ENCODE data around the gene NAP1L4.

Gene NAP1L4

GRCh38 chr11:3014943-3015342 lies 22.8 kb upstream of the NAP1L4 start:
- H3K36me3 ChIP-seq (ENCODE audit: insufficient read depth), result no peaks in the 10 kb centered on the region

GRCh38 chr11:3014057-3014938 lies 22.2 kb upstream of the NAP1L4 start:
- no peak overlapping the region for H2AFZ ChIP-seq (ENCODE audit: low read depth)
- H3K4me2 ChIP-seq, result peak overlapping the region; percentile 34; the same call in 1 of the 2 replicates

More at GRCh38 chr11:3014943-3015342, 22.8 kb upstream of the NAP1L4 start:
- H3K27ac ChIP-seq, result no peak overlapping the region
- no peaks in the 10 kb centered on the region for H4K20me1 ChIP-seq (ENCODE audit: insufficient read depth)
- no peak overlapping the region for H2AFZ ChIP-seq (ENCODE audit: low read depth)
- H3K4me2 ChIP-seq, result no peak overlapping the region
- no peaks in the 10 kb centered on the region for H3K27me3 ChIP-seq (ENCODE audit: insufficient read depth, low read depth)
- no peak overlapping the region for H3K4me3 ChIP-seq (IDR thresholded peaks at IDR 0.05; ENCODE audit: insufficient read depth, low read depth, low read length)
- no peaks in the 10 kb centered on the region for H3K79me2 ChIP-seq (ENCODE audit: insufficient read depth, low read depth)
- H3K4me1 ChIP-seq (ENCODE audit: low read depth, poor library complexity, severe bottlenecking), result peaks cover 52% of the 10 kb centered on the region
- TF ChIP-seq CTCF (conservative IDR thresholded peaks at IDR 0.05; ENCODE audit: low read depth, low read length), result no peak
- no peak overlapping the region for H3K9ac ChIP-seq

GRCh38 chr11:3011891-3012885 lies 20.1 kb upstream of the NAP1L4 start:
- Histone ChIP-seq H3K27ac (peak overlapping the region; percentile 57; the same call in 1 of the 2 replicates), H3K9ac (no peak overlapping the region), H4K20me1 (ENCODE audit: insufficient read depth) (no peaks in the 10 kb centered on the region), H3K79me2 (ENCODE audit: insufficient read depth, low read depth) (no peaks in the 10 kb centered on the region), H3K27me3 (ENCODE audit: insufficient read depth, low read depth) (no peaks in the 10 kb centered on the region), H2AFZ (ENCODE audit: low read depth) (no peak overlapping the region), H3K36me3 (ENCODE audit: insufficient read depth) (no peaks in the 10 kb centered on the region), H3K4me3 (IDR thresholded peaks at IDR 0.05; ENCODE audit: insufficient read depth, low read depth, low read length) (no peak overlapping the region), H3K4me1 (ENCODE audit: low read depth, poor library complexity, severe bottlenecking) (peaks cover 68% of the 10 kb centered on the region), H3K4me2 (peak overlapping the region; percentile 15; the same call in 1 of the 2 replicates)
- no peak for TF ChIP-seq CTCF (conservative IDR thresholded peaks at IDR 0.05; ENCODE audit: low read depth, low read length)

More at GRCh38 chr11:3014057-3014938, 22.2 kb upstream of the NAP1L4 start:
- no peak overlapping the region for H3K9ac ChIP-seq
- H3K79me2 ChIP-seq (ENCODE audit: insufficient read depth, low read depth), result no peaks in the 10 kb centered on the region
- no peaks in the 10 kb centered on the region for H3K27me3 ChIP-seq (ENCODE audit: insufficient read depth, low read depth)
- peaks cover 58% of the 10 kb centered on the region for H3K4me1 ChIP-seq (ENCODE audit: low read depth, poor library complexity, severe bottlenecking)
- no peaks in the 10 kb centered on the region for H4K20me1 ChIP-seq (ENCODE audit: insufficient read depth)
- no peak overlapping the region for H3K4me3 ChIP-seq (IDR thresholded peaks at IDR 0.05; ENCODE audit: insufficient read depth, low read depth, low read length)
- H3K27ac ChIP-seq, result no peak overlapping the region; the same call in 1 of the 2 replicates
- no peaks in the 10 kb centered on the region for H3K36me3 ChIP-seq (ENCODE audit: insufficient read depth)
- TF ChIP-seq CTCF (conservative IDR thresholded peaks at IDR 0.05; ENCODE audit: low read depth, low read length), result no peak

GRCh38 chr11:3010521-3011275 lies 18.6 kb upstream of the NAP1L4 start:
- TF ChIP-seq CTCF (conservative IDR thresholded peaks at IDR 0.05; ENCODE audit: low read depth, low read length), result no peak
- Histone ChIP-seq H3K27me3 (ENCODE audit: insufficient read depth, low read depth) (no peaks in the 10 kb centered on the region), H3K36me3 (ENCODE audit: insufficient read depth) (no peaks in the 10 kb centered on the region), H3K27ac (peak overlapping the region; percentile 57), H3K9ac (no peak overlapping the region; the same call in 1 of the 2 replicates), H3K4me3 (IDR thresholded peaks at IDR 0.05; ENCODE audit: insufficient read depth, low read depth, low read length) (no peak overlapping the region), H4K20me1 (ENCODE audit: insufficient read depth) (no peaks in the 10 kb centered on the region), H2AFZ (ENCODE audit: low read depth) (no peak overlapping the region), H3K4me1 (ENCODE audit: low read depth, poor library complexity, severe bottlenecking) (peaks cover 68% of the 10 kb centered on the region), H3K79me2 (ENCODE audit: insufficient read depth, low read depth) (no peaks in the 10 kb centered on the region), H3K4me2 (peak overlapping the region; percentile 79)

All from KMS-11 (cell line).